GM21737 (cell line): ENCODE measurements around the gene MYH7.

ENCODE experiments used
- ATAC-seq: cut with Tn5 transposase; IDR thresholded peaks from one replicate; pipeline ENCODE4 v1.9.1; 2021; ENCODE audit warnings: mild to moderate bottlenecking, moderate library complexity; ENCODE audit not compliant: unreplicated experiment

MYH7 gene

GRCh38 chr14:23375527-23376251, 59.8 kb downstream of the MYH7 start:
- ATAC-seq: no peak

- ATAC-seq: no peak
Measured at GRCh38 chr14:23373041-23373440, 62.4 kb downstream of the MYH7 start.

- ATAC-seq: no peak
Measured at GRCh38 chr14:23372509-23372908, 63.0 kb downstream of the MYH7 start, which contains the start of gene IL25. Gene IL25, plus strand, starts transcription at chr14:23372809.

GRCh38 chr14:23371865-23372264, 63.6 kb downstream of the MYH7 start:
- ATAC-seq: no peak

GRCh38 chr14:23370221-23370620, 65.2 kb downstream of the MYH7 start:
- ATAC-seq: no peak

GRCh38 chr14:23366426-23366921, 69.0 kb downstream of the MYH7 start:
- no peak for ATAC-seq

- no peak for ATAC-seq
Measured at GRCh38 chr14:23365732-23366425, 69.6 kb downstream of the MYH7 start.

- no peak for ATAC-seq
Measured at GRCh38 chr14:23365036-23365731, 70.3 kb downstream of the MYH7 start, which contains the start of gene EFS. Gene EFS, minus strand, starts transcription at chr14:23365172. Its CDS starts 147 bp downstream, at chr14:23365025.

- no peak for ATAC-seq
Measured at GRCh38 chr14:23364164-23365035, 71.1 kb downstream of the MYH7 start.
